MCF 10A (cell line): Measurements from ENCODE around the gene UBAP1. TPM values are rescaled to one million over a fixed set of nuclear protein-coding genes. Genes with fewer than 3 reads are reported as not detected.
A peak's percentile ranks its signal among the peaks of the same experiment; 100 is the strongest.

Experiments used
- Bru-seq: library from RNA; stranded (reverse); fragments of 400-500 nt; gene quantifications from one replicate; lab custom pipeline; 2021; lab: Mats Ljungman, UMichigan
- BruChase-seq, 2 experiments: library from RNA; stranded (reverse); fragments of 400-500 nt; gene quantifications; one replicate each; lab custom pipeline; 2021; lab: Mats Ljungman, UMichigan
- BruUV-seq: library from RNA; stranded (reverse); fragments of 400-500 nt; replicated peaks from 2 replicates; lab custom pipeline; 2021; lab: Mats Ljungman, UMichigan
- CTCF ChIA-PET: fragments of 300-600 bp; sonication (Branson Sonifier 250); formaldehyde crosslinking; extraction: SDS; loops from one replicate; lab custom pipeline; 2021; ENCODE audit warnings: antibody characterized with exemption, inconsistent platforms; lab: Yijun Ruan, JAX
- POLR2A ChIA-PET: fragments of 300-600, 350-650 bp; sonication (Branson Sonifier 250); formaldehyde crosslinking; extraction: SDS; loops from one replicate; lab custom pipeline; 2020; ENCODE audit warnings: antibody characterized with exemption, inconsistent platforms; lab: Yijun Ruan, JAX
- DNase-seq: peaks from one replicate; pipeline ENCODE4 v3.0.0-alpha.2; 2018; ENCODE audit not compliant: unreplicated experiment
- H3K27ac Mint-ChIP-seq: one replicate; pipeline ENCODE4 v1.8.0; 2022; ENCODE audit warnings: mild to moderate bottlenecking, low read depth, mixed read lengths; ENCODE audit not compliant: unreplicated experiment
- H3K27me3 Mint-ChIP-seq: one replicate; pipeline ENCODE4 v1.8.0; 2022; ENCODE audit warnings: mixed read lengths; ENCODE audit not compliant: insufficient read depth, unreplicated experiment
- H3K36me3 Mint-ChIP-seq: one replicate; pipeline ENCODE4 v1.8.0; 2022; ENCODE audit warnings: mild to moderate bottlenecking, moderate library complexity, mixed read lengths; ENCODE audit not compliant: insufficient read depth, unreplicated experiment
- H3K4me1 Mint-ChIP-seq: one replicate; pipeline ENCODE4 v1.8.0; 2022; ENCODE audit warnings: mixed read lengths; ENCODE audit not compliant: insufficient read depth, unreplicated experiment
- H3K4me3 Mint-ChIP-seq: one replicate; pipeline ENCODE4 v1.8.0; 2022; ENCODE audit warnings: mild to moderate bottlenecking, moderate library complexity, mixed read lengths; ENCODE audit not compliant: unreplicated experiment
- H3K9me3 Mint-ChIP-seq: one replicate; pipeline ENCODE4 v1.8.0; 2022; ENCODE audit warnings: mixed read lengths; ENCODE audit not compliant: unreplicated experiment
- intact Hi-C: fragments of 100-400 bp; cut with micrococcal nuclease; formaldehyde crosslinking; loops from 2 replicates; pipeline ENCODE4 v1.14.1; 2022
- long read RNA-seq: library from polyadenylated mRNA; stranded (forward); transcript quantifications from one replicate; pipeline ENCODE4 v2.0.0, GENCODE V29; 2022
- total RNA-seq: library from RNA; stranded (reverse); gene quantifications from 2 replicates; pipeline ENCODE4 v1.2.3, GENCODE V29; 2022
- TF ChIP-seq, protein P1 (sequence below): fragments of 200-600 bp; IDR thresholded peaks from one replicate; pipeline ENCODE4 v1.8.0; 2022; ENCODE audit warnings: antibody characterized with exemption, mild to moderate bottlenecking; ENCODE audit not compliant: unreplicated experiment

Gene UBAP1
- 58.0 and 64.4 TPM in 2 replicates for total RNA-seq
- Bru-seq, nascent RNA = percentile 90 among the genes with signal in this experiment
- percentile 87 among the genes with signal in this experiment for BruChase-seq, experiment 1, labeled RNA remaining after a 6-hour chase
- percentile 89 among the genes with signal in this experiment for BruChase-seq, experiment 2, labeled RNA remaining after a 2-hour chase
- long read RNA-seq, transcript UBAP1-201 (7 exons, 2,735 nt) = major isoform, 76 of 105 reads
- long read RNA-seq, transcript UBAP1-205 (6 exons, 1,753 nt) = minor isoform, 6 of 105 reads
- long read RNA-seq, partial matches to known transcripts = 2 of 105 reads
- long read RNA-seq, other reads (novel, unspliced or antisense) = 19 of 105 reads

DNA sequence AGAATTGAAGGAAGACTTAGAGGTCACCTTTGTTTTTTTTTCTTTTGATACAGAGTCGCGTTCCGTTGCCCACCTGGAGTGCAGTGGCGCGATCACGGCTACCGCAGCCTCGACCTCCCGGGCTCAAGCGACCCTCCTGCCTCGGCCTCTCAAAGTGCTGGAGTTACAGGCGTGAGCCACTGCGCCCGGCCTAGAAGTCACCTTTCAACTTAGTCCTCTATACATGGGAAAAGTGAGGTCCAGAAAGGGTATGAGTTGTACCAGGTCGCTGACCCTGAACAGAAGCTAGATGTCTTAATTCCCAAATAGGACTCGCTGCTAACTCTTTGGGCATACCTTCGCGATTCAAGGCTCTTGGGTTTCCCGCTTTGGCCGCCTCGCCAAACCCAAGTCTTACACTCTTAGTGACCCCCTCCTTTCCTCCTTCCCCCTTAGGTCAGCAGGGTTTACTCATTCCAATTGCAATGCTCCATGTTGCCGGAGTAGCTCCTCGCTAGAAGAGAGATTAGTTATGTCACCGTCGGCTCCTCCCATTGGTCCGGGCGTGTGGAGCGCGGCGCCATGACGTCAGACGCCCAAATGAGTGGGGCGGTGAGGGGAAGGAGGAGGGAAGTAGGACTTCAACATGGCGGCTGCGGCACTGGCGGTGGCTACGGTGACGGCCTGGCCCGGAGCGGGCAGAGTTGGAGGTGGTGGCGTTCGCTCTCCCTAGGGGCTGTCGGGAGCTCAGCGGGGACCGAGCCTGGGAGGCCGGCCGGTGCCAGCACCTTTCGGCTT lies at the start of gene UBAP1:
UBAP1 (plus strand) TSS at position 608 of the 777 bp plus-strand sequence. CDS start 41,872 bp downstream, outside the sequence.
- intact Hi-C loops = loop anchor here (1.0 to 2.0 kb wide), 2 partner anchors 16 to 52 kb away; partner anchors contain the start of gene DCAF12
- TF ChIP-seq, protein P1, sequence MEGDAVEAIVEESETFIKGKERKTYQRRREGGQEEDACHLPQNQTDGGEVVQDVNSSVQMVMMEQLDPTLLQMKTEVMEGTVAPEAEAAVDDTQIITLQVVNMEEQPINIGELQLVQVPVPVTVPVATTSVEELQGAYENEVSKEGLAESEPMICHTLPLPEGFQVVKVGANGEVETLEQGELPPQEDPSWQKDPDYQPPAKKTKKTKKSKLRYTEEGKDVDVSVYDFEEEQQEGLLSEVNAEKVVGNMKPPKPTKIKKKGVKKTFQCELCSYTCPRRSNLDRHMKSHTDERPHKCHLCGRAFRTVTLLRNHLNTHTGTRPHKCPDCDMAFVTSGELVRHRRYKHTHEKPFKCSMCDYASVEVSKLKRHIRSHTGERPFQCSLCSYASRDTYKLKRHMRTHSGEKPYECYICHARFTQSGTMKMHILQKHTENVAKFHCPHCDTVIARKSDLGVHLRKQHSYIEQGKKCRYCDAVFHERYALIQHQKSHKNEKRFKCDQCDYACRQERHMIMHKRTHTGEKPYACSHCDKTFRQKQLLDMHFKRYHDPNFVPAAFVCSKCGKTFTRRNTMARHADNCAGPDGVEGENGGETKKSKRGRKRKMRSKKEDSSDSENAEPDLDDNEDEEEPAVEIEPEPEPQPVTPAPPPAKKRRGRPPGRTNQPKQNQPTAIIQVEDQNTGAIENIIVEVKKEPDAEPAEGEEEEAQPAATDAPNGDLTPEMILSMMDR = no peak
- Mint-ChIP-seq H3K27me3 (no peaks in the 10 kb centered on the region), H3K4me1 (peaks cover 16% of the 10 kb centered on the region), H3K9me3 (no peaks in the 10 kb centered on the region), H3K4me3 (peak within 1 kb of the TSS; percentile 99), H3K36me3 (peaks cover 31% of the 10 kb centered on the region), H3K27ac (peak within 1 kb of the TSS; percentile 99)
- ChIA-PET CTCF (interaction anchor here (0.5 to 3.2 kb wide), 9 partner anchors 9 to 371 kb away, joined by 3 to 26 read pairs (median 3); no protein-coding TSS in a partner anchor), POLR2A (interaction anchor here (0.7 to 7.4 kb wide), 30 partner anchors 8 to 949 kb away, joined by 3 to 93 read pairs (median 6); partner anchors contain the start of genes DCAF12, MYORG and UBAP2)
- DNase-seq = peak; percentile 99
- TSS peak; percentile 82 for BruUV-seq

DNA sequence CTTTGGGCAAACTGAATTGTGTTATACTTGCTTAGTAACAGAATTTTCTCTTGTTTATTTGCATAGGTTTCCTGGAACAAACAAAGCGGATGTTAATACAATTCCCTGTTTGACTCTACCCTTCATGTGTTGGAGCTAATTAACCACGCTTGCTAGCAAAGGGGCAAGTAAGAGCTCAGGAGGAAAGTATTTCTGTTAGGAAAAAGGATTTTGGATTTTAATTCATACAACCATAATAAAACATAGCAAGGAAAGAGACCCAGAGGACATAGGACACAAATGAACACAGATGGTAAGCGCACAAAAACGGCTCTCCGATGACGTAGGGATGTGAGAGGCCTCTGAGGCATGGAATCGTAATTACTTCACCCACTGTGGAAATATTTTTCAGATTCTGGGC lies 47.3 kb upstream of the UBAP1 start:
- POLR2A ChIA-PET = interaction anchor here (0.7 kb wide), 1 partner anchor 48 kb away, joined by 3 read pairs; no protein-coding TSS in a partner anchor
- CTCF ChIA-PET = no interaction called here

DNA sequence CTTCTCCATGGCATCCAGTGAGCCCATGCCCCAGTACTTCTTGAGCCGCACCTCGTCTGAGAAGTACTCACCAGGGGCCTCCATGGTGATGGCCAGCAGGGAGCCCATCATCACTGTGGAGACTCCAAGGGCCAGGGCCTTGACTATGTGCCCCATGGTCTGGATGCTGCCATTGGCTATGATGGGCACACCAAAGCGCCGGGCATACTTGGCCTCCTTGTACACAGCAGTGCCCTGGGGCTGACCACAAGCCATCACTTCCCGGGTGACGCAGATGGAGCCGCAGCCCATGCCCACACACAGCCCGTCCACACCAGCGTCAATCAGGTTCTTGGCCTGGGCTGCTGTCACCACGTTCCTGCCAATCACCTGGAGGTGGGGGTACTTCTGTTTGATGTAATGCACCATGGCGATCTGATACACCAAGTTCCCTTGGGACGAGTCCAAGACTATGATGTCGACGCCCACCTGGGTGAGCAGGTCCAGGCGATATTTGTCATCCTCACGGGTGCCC lies 45.4 kb upstream of the UBAP1 start:
- ChIA-PET CTCF (interaction anchor here (0.6 to 1.2 kb wide), 3 partner anchors 37 to 120 kb away, joined by 3 to 7 read pairs (median 3); partner anchors contain the start of gene UBAP2), POLR2A (interaction anchor here (2.0 kb wide), 1 partner anchor 45 kb away, joined by 9 read pairs; the partner anchor contains the start of gene UBAP1)
- Mint-ChIP-seq H3K4me1 (peaks cover 12% of the 10 kb centered on the region), H3K9me3 (no peaks in the 10 kb centered on the region), H3K27ac (no peak overlapping the region), H3K36me3 (no peaks in the 10 kb centered on the region), H3K27me3 (no peaks in the 10 kb centered on the region), H3K4me3 (no peak overlapping the region)
- BruUV-seq = no TSS peak
- intact Hi-C loops = no loop called here
- DNase-seq = no peak
- TF ChIP-seq, protein P1 = no peak

More for the DNA sequence above, 47.3 kb upstream of the UBAP1 start:
- Mint-ChIP-seq H3K27me3 (no peaks in the 10 kb centered on the region), H3K4me1 (peaks cover 17% of the 10 kb centered on the region), H3K27ac (no peak overlapping the region), H3K4me3 (no peak overlapping the region), H3K36me3 (peaks cover under 1% of the 10 kb centered on the region), H3K9me3 (no peaks in the 10 kb centered on the region)
- BruUV-seq = no TSS peak
- intact Hi-C loops = no loop called here
- DNase-seq = no peak
- TF ChIP-seq, protein P1 = no peak
